H9 (cell line): ENCODE measurements around the gene DNAI1. TPM values are rescaled to one million over a fixed set of nuclear protein-coding genes. Genes with fewer than 3 reads are reported as not detected.

Experiments
- DNase-seq: peaks from one replicate; pipeline ENCODE4 v3.0.0-alpha.2; 2017
- H2AFZ ChIP-seq: one replicate; pipeline ENCODE4 v1.6.1; 2013; ENCODE audit warnings: mild to moderate bottlenecking, low read length, control low read depth, moderate library complexity
- H2AK5ac ChIP-seq: 2 replicates; pipeline ENCODE4 v1.6.1; 2013; ENCODE audit warnings: low read length, control low read depth, mixed read lengths; ENCODE audit not compliant: insufficient read length
- H2BK120ac ChIP-seq: one replicate; pipeline ENCODE4 v1.6.1; 2013; ENCODE audit warnings: low read depth, mild to moderate bottlenecking, low read length, control low read depth, inconsistent platforms; ENCODE audit not compliant: poor library complexity, severe bottlenecking
- H2BK12ac ChIP-seq: 2 replicates; pipeline ENCODE4 v1.6.1; 2013; ENCODE audit warnings: low read length, control low read depth, mixed read lengths, low read depth; ENCODE audit not compliant: insufficient read length
- H2BK15ac ChIP-seq: 2 replicates; pipeline ENCODE4 v1.6.1; 2013; ENCODE audit warnings: low read depth, low read length, control low read depth
- H2BK20ac ChIP-seq: one replicate; pipeline ENCODE4 v1.6.1; 2013; ENCODE audit warnings: low read depth, mild to moderate bottlenecking, low read length, control low read depth, inconsistent platforms; ENCODE audit not compliant: poor library complexity, severe bottlenecking
- H2BK5ac ChIP-seq: 2 replicates; pipeline ENCODE4 v1.6.1; 2013; ENCODE audit warnings: low read length, control low read depth, mixed read lengths; ENCODE audit not compliant: insufficient read length
- H3K14ac ChIP-seq: 2 replicates; pipeline ENCODE4 v1.6.1; 2013; ENCODE audit warnings: low read length, control low read depth; ENCODE audit not compliant: insufficient read depth
- H3K18ac ChIP-seq: 2 replicates; pipeline ENCODE4 v1.6.1; 2013; ENCODE audit warnings: low read depth, mild to moderate bottlenecking, mixed read lengths, low read length, control low read depth; ENCODE audit not compliant: insufficient read length
- H3K23ac ChIP-seq: 2 replicates; pipeline ENCODE4 v1.6.1; 2013; ENCODE audit warnings: low read length, control low read depth, mixed read lengths, low read depth; ENCODE audit not compliant: insufficient read length
- H3K23me2 ChIP-seq: 2 replicates; pipeline ENCODE4 v1.6.1; 2013; ENCODE audit warnings: low read depth, mild to moderate bottlenecking, mixed read lengths, low read length, control low read depth; ENCODE audit not compliant: insufficient read length, poor library complexity, severe bottlenecking
- H3K27ac ChIP-seq: 2 replicates; pipeline ENCODE4 v1.5.1; 2013; ENCODE audit warnings: low read length, control low read depth, mixed read lengths, low read depth; ENCODE audit not compliant: insufficient read length
- H3K27me3 ChIP-seq: 2 replicates; pipeline ENCODE4 v1.6.1; 2013; ENCODE audit warnings: low read length, control low read depth, inconsistent platforms; ENCODE audit not compliant: insufficient read depth
- H3K4ac ChIP-seq: 2 replicates; pipeline ENCODE4 v1.6.1; 2013; ENCODE audit warnings: low read depth, mild to moderate bottlenecking, control low read depth, inconsistent platforms, low read length, moderate library complexity
- H3K4me1 ChIP-seq: 2 replicates; pipeline ENCODE4 v1.6.1; 2013; ENCODE audit warnings: low read length, control low read depth, inconsistent platforms; ENCODE audit not compliant: insufficient read depth
- H3K4me2 ChIP-seq: 2 replicates; pipeline ENCODE4 v1.6.1; 2013; ENCODE audit warnings: low read length, control low read depth, mixed read lengths; ENCODE audit not compliant: insufficient read length, insufficient read depth
- H3K56ac ChIP-seq: 2 replicates; pipeline ENCODE4 v1.6.1; 2013; ENCODE audit warnings: low read depth, mild to moderate bottlenecking, mixed read lengths, low read length, control low read depth; ENCODE audit not compliant: insufficient read length
- H3K79me1 ChIP-seq: 2 replicates; pipeline ENCODE4 v1.6.1; 2013; ENCODE audit warnings: low read depth, mild to moderate bottlenecking, moderate library complexity, low read length, control low read depth, inconsistent platforms; ENCODE audit not compliant: insufficient read depth, poor library complexity, severe bottlenecking
- H3K79me2 ChIP-seq: 2 replicates; pipeline ENCODE4 v1.6.1; 2013; ENCODE audit warnings: low read length, control low read depth, inconsistent platforms; ENCODE audit not compliant: insufficient read depth
- H3K9ac ChIP-seq: 2 replicates; pipeline ENCODE4 v1.6.1; 2013; ENCODE audit warnings: low read length, control low read depth, mixed read lengths; ENCODE audit not compliant: insufficient read length; ENCODE audit errors: extremely low read depth
- H3K9me3 ChIP-seq: one replicate; pipeline ENCODE4 v1.6.1; 2013; ENCODE audit warnings: low read depth, low read length, inconsistent platforms; ENCODE audit not compliant: control insufficient read depth
- H3T11ph ChIP-seq: one replicate; pipeline ENCODE4 v1.6.1; 2013; ENCODE audit warnings: mild to moderate bottlenecking, low read length, control low read depth, inconsistent platforms
- H4K20me1 ChIP-seq: one replicate; pipeline ENCODE4 v1.6.1; 2013; ENCODE audit not compliant: control insufficient read depth, insufficient read length, insufficient read depth
- H4K5ac ChIP-seq: 2 replicates; pipeline ENCODE4 v1.6.1; 2013; ENCODE audit warnings: low read depth, mild to moderate bottlenecking, mixed read lengths, low read length, control low read depth; ENCODE audit not compliant: insufficient read length
- H4K8ac ChIP-seq: replicated peaks from 2 replicates; pipeline ENCODE4 v1.6.1; 2013; ENCODE audit warnings: low read length, control low read depth, mixed read lengths, low read depth; ENCODE audit not compliant: insufficient read length
- H4K91ac ChIP-seq: 2 replicates; pipeline ENCODE4 v1.6.1; 2013; ENCODE audit warnings: low read depth, mild to moderate bottlenecking, moderate library complexity, mixed read lengths, low read length, control low read depth; ENCODE audit not compliant: insufficient read length
- H3K27ac Mint-ChIP-seq, 3 experiments: 2 replicates in 2 of 3; 3 replicates in 1 of 3; pipeline ENCODE4 v1.8.0; 2020 to 2021; ENCODE audit warnings: mixed read lengths in 3 of 3, mild to moderate bottlenecking in 1 of 3, moderate library complexity in 1 of 3
- H3K27me3 Mint-ChIP-seq: 2 replicates; pipeline ENCODE4 v1.8.0; 2021; ENCODE audit warnings: low read depth, mild to moderate bottlenecking, moderate library complexity, mixed read lengths
- H3K36me3 Mint-ChIP-seq, 3 experiments: 2 replicates in 2 of 3; 3 replicates in 1 of 3; pipeline ENCODE4 v1.8.0; 2020 to 2021; ENCODE audit warnings: low read depth in 3 of 3, mixed read lengths in 3 of 3; ENCODE audit not compliant: insufficient read depth in 1 of 3
- H3K4me1 Mint-ChIP-seq, 2 experiments: 2 replicates each; pipeline ENCODE4 v1.8.0; 2020; ENCODE audit warnings: mixed read lengths in 2 of 2
- H3K4me3 Mint-ChIP-seq, 2 experiments: 2 replicates in 1 of 2; 3 replicates in 1 of 2; pipeline ENCODE4 v1.8.0; 2020 to 2021; ENCODE audit warnings: mild to moderate bottlenecking in 2 of 2, mixed read lengths in 2 of 2, moderate library complexity in 1 of 2
- H3K9me3 Mint-ChIP-seq, 2 experiments: 2 replicates in 1 of 2; 3 replicates in 1 of 2; pipeline ENCODE4 v1.8.0; 2020; ENCODE audit warnings: mild to moderate bottlenecking in 2 of 2, mixed read lengths in 2 of 2, moderate library complexity in 1 of 2
- CTCF ChIP-seq: fragments of 200-600 bp; sonication (generic); conservative IDR thresholded peaks from 3 replicates; pipeline ENCODE4 v1.8.0; 2021; ENCODE audit warnings: antibody characterized with exemption, mild to moderate bottlenecking
- WGBS: extraction: QIAGEN DNeasy Blood & Tissue Kit; methylation state at CpG from one replicate; pipeline ENCODE4 v1.1.7; 2013; ENCODE audit warnings: missing lambda C conversion rate, low lambda C conversion rate, mixed read lengths; ENCODE audit not compliant: insufficient read length; ENCODE audit errors: extremely low coverage; 5-methylcytosine and 5-hydroxymethylcytosine counted together
- total RNA-seq: library from RNA; stranded (reverse); gene quantifications from 2 replicates; pipeline ENCODE4 v1.2.1, GENCODE V29; 2021

Gene DNAI1
- total RNA-seq, 1 experiment from 2014 or later, result 0.22 TPM

- Histone ChIP-seq H3K27ac (no peak overlapping the region), H3K9ac (no peak overlapping the region), H3K4me1 (peaks cover 13% of the 10 kb centered on the region; the same call in 1 of the 2 replicates), H3K18ac (no peak overlapping the region), H3K23me2 (no peaks in the 10 kb centered on the region), H2BK20ac (no peak overlapping the region), H2BK15ac (no peak overlapping the region), H3K79me1 (no peaks in the 10 kb centered on the region), H3K14ac (no peak overlapping the region; the same call in 1 of the 2 replicates), H4K91ac (no peak overlapping the region), H3T11ph (no peak overlapping the region), H3K56ac (no peak overlapping the region), H2BK12ac (no peak overlapping the region), H4K5ac (no peak overlapping the region), H2BK120ac (no peak overlapping the region), H3K79me2 (no peaks in the 10 kb centered on the region), H4K8ac (no peak overlapping the region), H2BK5ac (no peak overlapping the region), H3K9me3 (no peaks in the 10 kb centered on the region), H2AFZ (no peak overlapping the region), H3K23ac (no peak overlapping the region), H2AK5ac (no peak overlapping the region), H3K4ac (no peak overlapping the region), H3K4me2 (no peak overlapping the region), H3K27me3 (no peaks in the 10 kb centered on the region), H4K20me1 (no peaks in the 10 kb centered on the region)
- Mint-ChIP-seq H3K27ac (no peak overlapping the region), H3K27me3 (peaks cover 3% of the 10 kb centered on the region), H3K4me3 (no peak overlapping the region; a peak in 1 of 5 replicates), H3K9me3 (no peaks in the 10 kb centered on the region; a peak in 1 of 5 replicates), H3K4me1 (peaks cover 36 to 45% of the 10 kb centered on the region in 2 experiments), H3K36me3 (no peaks in the 10 kb centered on the region)
- WGBS, result no CpG with 5 or more reads among the region's 5 CpGs
- DNase-seq, result no peak
- no peak for TF ChIP-seq CTCF
Observed at GRCh38 chr9:34555500-34555899, 96.9 kb downstream of the DNAI1 start.
